Femur (tissue), 1 donor: ENCODE measurements around the gene UPF1.
A peak's percentile ranks its signal among the peaks of the same experiment; 100 is the strongest.

ENCODE experiments used
- DNase-seq: peaks from one replicate; pipeline ENCODE4 v3.0.0-alpha.2; 2017

UPF1 gene

GRCh38 chr19:18878058-18878797 lies 46.5 kb downstream of the UPF1 start:
- no peak for DNase-seq

GRCh38 chr19:18878858-18879578 lies 47.3 kb downstream of the UPF1 start:
- DNase-seq, result no peak

- DNase-seq, result no peak
These were observed 48.0 kb downstream of the UPF1 start for GRCh38 chr19:18879579-18880373.

- no peak for DNase-seq
These were observed 49.7 kb downstream of the UPF1 start for GRCh38 chr19:18881491-18881890.

- DNase-seq, result no peak
These were observed 52.0 kb downstream of the UPF1 start for GRCh38 chr19:18883526-18884304.

- no peak for DNase-seq
These were observed 55.2 kb downstream of the UPF1 start for GRCh38 chr19:18886972-18887371.

GRCh38 chr19:18889949-18890745 lies 58.4 kb downstream of the UPF1 start:
- DNase-seq, result no peak

- peak; percentile 56 for DNase-seq
These were observed 62.0 kb downstream of the UPF1 start for GRCh38 chr19:18893587-18894253.

GRCh38 chr19:18894254-18895037 lies 62.7 kb downstream of the UPF1 start:
- peak; percentile 90 for DNase-seq

GRCh38 chr19:18895038-18895823 lies 63.5 kb downstream of the UPF1 start:
- peak; percentile 70 for DNase-seq

GRCh38 chr19:18895824-18896341 lies 64.1 kb downstream of the UPF1 start, which contains the start of gene CERS1:
TSS of gene CERS1 (minus strand) at chr19:18896158. CDS start at chr19:18896072, 86 bp downstream.
- DNase-seq, result no peak

- peak; percentile 46 for DNase-seq
These were observed 64.7 kb downstream of the UPF1 start for GRCh38 chr19:18896421-18896841.

- no peak for DNase-seq
These were observed 65.6 kb downstream of the UPF1 start for GRCh38 chr19:18897094-18898029.

- no peak for DNase-seq
These were observed 66.4 kb downstream of the UPF1 start for GRCh38 chr19:18898081-18898606.

- no peak for DNase-seq
These were observed 67.0 kb downstream of the UPF1 start for GRCh38 chr19:18898607-18899408.

GRCh38 chr19:18899624-18900560 lies 68.1 kb downstream of the UPF1 start:
- no peak for DNase-seq
